Psoas muscle (tissue), 8 donors: ENCODE measurements around the gene BCAP31. TPM values are rescaled to one million over a fixed set of nuclear protein-coding genes. Genes with fewer than 3 reads are reported as not detected.

ENCODE experiments used
- ATAC-seq, 4 donors: fragments of 200-7000 bp; cut with Tn5 transposase; one replicate each; pipeline ENCODE4 v1.9.1; 2020; ENCODE audit warnings: moderate library complexity in 3 of 4, mild to moderate bottlenecking in 2 of 4
- DNase-seq, 2 donors: peaks; one replicate each; pipeline ENCODE4 v3.0.0-alpha.2; 2020
- H3K27ac ChIP-seq: fragments of 200-600 bp; one replicate; pipeline ENCODE4 v1.8.0; 2022
- H3K27me3 ChIP-seq, 3 donors: fragments of 200-600 bp in 1 of 3; one replicate each; pipeline versions ENCODE4 v1.6.1 to v1.8.0; 2013 to 2022; ENCODE audit warnings: low read length in 2 of 3, mild to moderate bottlenecking in 2 of 3, moderate library complexity in 1 of 3; ENCODE audit not compliant: insufficient read depth in 3 of 3
- H3K36me3 ChIP-seq, 2 donors: fragments of 200-600 bp in 1 of 2; one replicate each; pipeline versions ENCODE4 v1.6.1 to v1.8.0; 2013 to 2022; ENCODE audit warnings: low read depth in 1 of 2, mild to moderate bottlenecking in 1 of 2, moderate library complexity in 1 of 2; ENCODE audit not compliant: insufficient read depth in 1 of 2
- H3K4me1 ChIP-seq: fragments of 200-600 bp; one replicate; pipeline ENCODE4 v1.8.0; 2022
- H3K4me3 ChIP-seq: fragments of 200-600 bp; one replicate; pipeline ENCODE4 v1.8.0; 2022; ENCODE audit warnings: mild to moderate bottlenecking
- H3K9me3 ChIP-seq: fragments of 200-600 bp; one replicate; pipeline ENCODE4 v1.8.0; 2022
- WGBS, 3 donors: extraction: QIAGEN DNeasy Blood & Tissue Kit; methylation state at CpG; one replicate each; pipeline versions ENCODE4 v1.1.6 to v1.1.7; 2013; 5-methylcytosine and 5-hydroxymethylcytosine counted together
- intact Hi-C, 2 donors: fragments of 100-400 bp; cut with DNase I; formaldehyde crosslinking; loops; one replicate each; pipeline versions ENCODE4 v1.11.0 to v1.14.2; 2022
- polyA plus RNA-seq, 3 donors: library from polyadenylated mRNA; stranded (reverse); fragments of 200-250 nt; gene quantifications; one replicate each; pipeline ENCODE4 v1.2.3, GENCODE V29; 2013
- total RNA-seq, 4 donors: library from RNA; stranded (reverse); fragmentation: NEBNext Ultra II Directional in 2 of 4; extraction: Animal tissue kit (Norgen Biotek cat#: 25700) in 2 of 4; gene quantifications; one replicate each; pipeline versions ENCODE4 v1.2.1 to v1.2.4, GENCODE V29; 2021 to 2023
- TF ChIP-seq, protein P1 (sequence below): fragments of 200-600 bp; IDR thresholded peaks from one replicate; pipeline ENCODE4 v1.8.0; 2022; ENCODE audit warnings: antibody characterized with exemption
- donor health status: healthy with polysubstance abuse.
- donor health status: DM: no; HTN: no; CAD: no; lungs with moderate emphysema.
- donor health status: Bipolar disorder and iron deficiency.
- donor health status: healthy.
- donor health status: DM: yes; HTN: yes; CAD: no.
- donor health status: DM: no; HTN: no; CAD: no.
- donor health status: DM: no; HTN: no; CAD: no.
- donor health status: DM: yes; HTN: yes; CAD: no.

The BCAP31 gene
- total and polyA plus RNA-seq, 7 donors, result 63.7 to 97.3 (median 66.0) TPM

DNA sequence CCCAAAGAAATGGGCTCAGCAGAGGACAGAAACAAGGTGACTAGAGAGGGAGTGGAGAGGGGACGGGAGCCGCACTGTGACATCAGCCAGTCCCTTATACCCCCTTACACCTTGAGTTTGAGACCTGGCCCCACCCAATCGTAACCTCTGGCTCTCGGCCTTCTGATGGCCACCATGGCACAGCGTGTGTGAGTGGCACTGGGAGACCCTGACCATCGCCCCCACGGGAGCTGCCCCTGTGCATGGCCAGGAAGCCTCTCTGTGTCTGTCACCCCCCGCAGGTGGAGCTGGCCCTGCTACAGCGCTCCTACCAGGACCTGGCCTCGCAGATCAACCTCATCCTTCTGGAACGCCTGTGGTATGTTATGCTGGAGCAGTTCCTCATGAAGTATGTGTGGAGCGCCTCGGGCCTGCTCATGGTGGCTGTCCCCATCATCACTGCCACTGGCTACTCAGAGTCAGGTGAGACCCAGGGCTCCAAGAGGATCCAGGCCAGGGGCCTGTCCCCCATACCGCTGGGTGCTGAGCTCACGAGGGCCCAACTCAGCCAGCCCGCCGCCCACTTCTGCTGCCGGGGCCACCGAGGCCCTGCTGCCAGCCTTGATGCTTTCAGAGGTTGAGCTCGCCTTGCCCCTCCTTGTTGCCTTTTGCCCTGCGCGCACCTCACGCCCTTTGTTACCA, 4.9 kb upstream of the BCAP31 start:
- H3K4me3 ChIP-seq, result no peak overlapping the region
- WGBS, 3 donors, result 91 to 93% (median 91%) methylated on average over 11 to 23 of the region's 23 CpGs
- H3K27me3 ChIP-seq, result peaks cover 0 to 4% (median 0%) of the 10 kb centered on the region in 3 donors
- TF ChIP-seq, protein P1, sequence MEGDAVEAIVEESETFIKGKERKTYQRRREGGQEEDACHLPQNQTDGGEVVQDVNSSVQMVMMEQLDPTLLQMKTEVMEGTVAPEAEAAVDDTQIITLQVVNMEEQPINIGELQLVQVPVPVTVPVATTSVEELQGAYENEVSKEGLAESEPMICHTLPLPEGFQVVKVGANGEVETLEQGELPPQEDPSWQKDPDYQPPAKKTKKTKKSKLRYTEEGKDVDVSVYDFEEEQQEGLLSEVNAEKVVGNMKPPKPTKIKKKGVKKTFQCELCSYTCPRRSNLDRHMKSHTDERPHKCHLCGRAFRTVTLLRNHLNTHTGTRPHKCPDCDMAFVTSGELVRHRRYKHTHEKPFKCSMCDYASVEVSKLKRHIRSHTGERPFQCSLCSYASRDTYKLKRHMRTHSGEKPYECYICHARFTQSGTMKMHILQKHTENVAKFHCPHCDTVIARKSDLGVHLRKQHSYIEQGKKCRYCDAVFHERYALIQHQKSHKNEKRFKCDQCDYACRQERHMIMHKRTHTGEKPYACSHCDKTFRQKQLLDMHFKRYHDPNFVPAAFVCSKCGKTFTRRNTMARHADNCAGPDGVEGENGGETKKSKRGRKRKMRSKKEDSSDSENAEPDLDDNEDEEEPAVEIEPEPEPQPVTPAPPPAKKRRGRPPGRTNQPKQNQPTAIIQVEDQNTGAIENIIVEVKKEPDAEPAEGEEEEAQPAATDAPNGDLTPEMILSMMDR, result no peak
- H3K9me3 ChIP-seq, result no peaks in the 10 kb centered on the region
- intact Hi-C loops, result no loop called here
- no peak overlapping the region for H3K27ac ChIP-seq
- ATAC-seq (no peak), DNase-seq (no peak)
- peaks cover 29% of the 10 kb centered on the region for H3K4me1 ChIP-seq
- H3K36me3 ChIP-seq, result peaks cover 0 to 14% of the 10 kb centered on the region in 2 donors

DNA sequence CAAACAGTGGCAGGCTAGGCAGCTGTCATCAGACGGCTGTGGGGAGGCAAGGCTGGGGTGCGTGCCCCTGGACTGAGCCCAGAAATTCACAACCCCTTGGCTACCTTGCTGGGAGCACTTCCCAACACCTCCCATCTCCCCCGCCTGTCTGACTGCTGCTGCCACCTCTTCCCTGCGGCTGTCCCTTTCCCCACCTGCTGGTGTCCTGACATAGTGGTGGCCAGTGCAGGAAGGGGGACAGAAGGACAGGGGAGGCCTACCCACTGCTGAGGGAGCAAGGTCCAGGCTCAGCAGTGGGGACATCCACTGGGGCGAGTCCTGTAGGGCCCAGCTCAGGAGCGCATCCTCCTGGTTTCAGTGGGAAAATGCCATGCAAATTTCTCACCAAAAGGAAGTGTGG, 3.9 kb upstream of the BCAP31 start:
- TF ChIP-seq, protein P1, result no peak
- DNase-seq (no peak), ATAC-seq (no peak)
- intact Hi-C loops, result no loop called here
- peaks cover 0 to 14% of the 10 kb centered on the region in 2 donors for H3K36me3 ChIP-seq
- 48 to 73% (median 51%) methylated on average over 6 of the region's 6 CpGs for WGBS, 3 donors
- no peaks in the 10 kb centered on the region for H3K9me3 ChIP-seq
- H3K4me3 ChIP-seq, result peak overlapping the region; percentile 64
- peaks cover 30% of the 10 kb centered on the region for H3K4me1 ChIP-seq
- peaks cover 0 to 4% (median 0%) of the 10 kb centered on the region in 3 donors for H3K27me3 ChIP-seq
- peak overlapping the region; percentile 85 for H3K27ac ChIP-seq

DNA sequence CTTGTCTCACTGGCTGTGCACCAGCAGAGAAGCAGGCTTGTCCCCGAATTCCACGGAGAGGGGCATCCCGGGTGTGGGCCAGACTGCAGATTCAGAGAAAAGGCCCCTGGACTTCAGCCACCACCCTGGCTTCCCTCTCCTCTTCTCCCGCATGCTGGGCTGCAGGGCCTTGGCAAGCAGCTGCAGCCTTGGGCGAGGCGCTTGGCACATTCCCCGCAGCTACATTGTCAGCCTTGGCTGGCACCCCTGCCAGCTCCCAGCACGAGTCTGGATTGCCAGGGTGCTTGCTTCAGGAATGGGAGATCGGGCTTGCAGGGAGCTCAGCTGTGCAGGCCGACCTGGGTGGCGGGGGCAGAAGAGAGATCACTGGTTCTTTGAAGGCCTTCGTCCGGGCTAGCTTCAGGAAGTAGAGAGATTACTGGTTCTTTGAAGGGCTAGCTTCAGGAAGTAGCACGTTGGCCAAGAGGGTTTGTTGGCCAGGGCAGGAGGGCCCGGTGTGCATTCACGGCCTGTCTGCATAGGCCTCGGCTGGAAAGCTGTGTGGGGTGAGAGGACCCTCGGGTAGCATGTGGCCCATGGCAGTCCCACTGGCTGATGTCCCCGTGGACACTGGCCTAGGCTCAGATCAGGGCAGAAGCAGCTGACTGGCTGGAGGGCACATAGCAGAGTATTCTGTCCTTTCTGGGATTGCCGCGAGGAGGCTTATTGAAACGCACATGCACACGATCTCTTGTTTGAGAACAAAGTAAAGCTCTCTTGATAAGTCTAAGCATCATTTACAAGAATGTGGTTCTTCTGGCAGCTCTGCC, 3.1 kb upstream of the BCAP31 start:
- H3K4me3 ChIP-seq, result peak overlapping the region; percentile 64
- WGBS, 3 donors, result 11 to 36% (median 14%) methylated on average over 20 to 23 of the region's 23 CpGs
- peak; percentile 67 to 87 for DNase-seq
- intact Hi-C loops, result no loop called here
- no peaks in the 10 kb centered on the region for H3K9me3 ChIP-seq
- ATAC-seq, result peak; percentile 30 to 68 (median 53)
- TF ChIP-seq, protein P1, result no peak
- H3K4me1 ChIP-seq, result peaks cover 38% of the 10 kb centered on the region
- peak overlapping the region; percentile 85 for H3K27ac ChIP-seq
- H3K27me3 ChIP-seq, result peaks cover 0 to 4% (median 0%) of the 10 kb centered on the region in 3 donors
- H3K36me3 ChIP-seq, result peaks cover 0 to 14% of the 10 kb centered on the region in 2 donors

DNA sequence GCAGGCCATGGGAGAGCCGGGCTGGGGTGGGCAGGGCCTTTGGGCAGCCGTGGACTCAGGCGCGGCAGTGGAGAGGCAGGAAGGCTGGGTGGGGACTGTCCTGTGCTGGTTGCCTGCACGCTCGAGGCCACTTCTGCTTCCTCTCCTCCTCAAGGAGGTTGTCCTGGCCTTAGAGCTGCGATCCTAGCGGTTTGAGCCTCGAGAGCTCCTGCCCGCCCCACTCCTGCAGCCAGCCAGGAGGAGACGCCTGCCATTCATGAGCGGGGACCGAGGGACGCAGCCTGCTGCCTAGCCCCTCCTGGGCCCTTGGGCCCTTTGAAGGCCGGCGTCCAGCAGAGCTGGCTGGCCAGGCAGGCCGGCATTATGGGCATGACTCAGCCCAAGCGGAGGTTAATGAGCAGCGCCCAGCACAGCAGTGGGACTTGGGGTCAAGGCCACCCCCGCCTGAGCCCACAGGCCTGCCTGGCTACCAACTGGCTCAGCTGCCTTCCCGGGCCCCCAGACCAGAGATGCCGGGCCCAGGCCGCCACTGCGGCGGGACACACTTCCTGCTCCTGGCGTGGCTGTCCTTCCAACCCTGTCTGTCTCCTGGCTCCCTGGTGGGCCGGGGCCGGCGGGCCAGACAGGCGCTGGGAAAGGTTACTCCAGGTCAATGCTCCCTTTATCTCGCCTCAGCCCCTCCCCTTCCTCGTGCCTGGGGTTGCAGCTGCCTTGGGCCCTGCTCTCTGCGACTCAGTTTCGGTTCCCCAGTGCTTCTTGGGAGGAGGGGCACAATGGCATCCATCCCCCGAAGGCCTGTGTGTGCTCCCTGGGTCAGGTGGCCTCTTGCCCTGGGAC, 2.3 kb upstream of the BCAP31 start:
- peak; percentile 18 to 42 (median 29) for ATAC-seq
- WGBS, 3 donors, result 2 to 26% (median 7%) methylated on average over 22 to 35 of the region's 35 CpGs
- Histone ChIP-seq H3K36me3 (peaks cover 0 to 13% of the 10 kb centered on the region in 2 donors), H3K4me3 (peak overlapping the region; percentile 64), H3K27ac (peak overlapping the region; percentile 85), H3K9me3 (no peaks in the 10 kb centered on the region), H3K27me3 (peaks cover 0 to 4% (median 0%) of the 10 kb centered on the region in 3 donors), H3K4me1 (peaks cover 40% of the 10 kb centered on the region)
- TF ChIP-seq, protein P1, result no peak
- intact Hi-C loops, result no loop called here
- peak; percentile 61 to 81 for DNase-seq
